ENCODE results near the gene KLHDC1.

The KLHDC1 gene

GRCh38 chr14:49796025-49796424 lies 103.1 kb downstream of the KLHDC1 start:
- DNase-seq (ENCODE audit: low read depth in 2 of 2), result no peak

More at GRCh38 chr14:49796025-49796424, 103.1 kb downstream of the KLHDC1 start:
- H3K4me3 ChIP-seq (replicated peaks in 1 of 2; ENCODE audit: low read depth in 2 of 2, low read length in 2 of 2), result no peak overlapping the region
- no peak for TF ChIP-seq CTCF (IDR thresholded peaks at IDR 0.05; ENCODE audit: low read depth, low read length)

Measured in cardiac fibroblast (primary cell).